Measurements from ENCODE around the gene ZNF444. TPM values are rescaled to one million over a fixed set of nuclear protein-coding genes. Genes with fewer than 3 reads are reported as not detected.
A peak's percentile ranks its signal among the peaks of the same experiment; 100 is the strongest.

Gene ZNF444
- total RNA-seq, 4 donors from 2014 or later, result 5.3 to 38.9 (median 21.0) TPM

GRCh38 chr19:56115490-56115889 is 25.6 kb upstream of the ZNF444 start:
- Histone ChIP-seq H3K27ac (no peak overlapping the region), H3K36me3 (no peaks in the 10 kb centered on the region), H3K9me3 (no peaks in the 10 kb centered on the region), H3K27me3 (no peaks in the 10 kb centered on the region), H3K4me3 (no peak overlapping the region), H3K4me1 (peaks cover 12 to 56% of the 10 kb centered on the region in 2 donors)
- DNase-seq, result no peak
- TF ChIP-seq POLR2A (IDR thresholded peaks at IDR 0.05), result no peak
- no peak for TF ChIP-seq CTCF (IDR thresholded peaks at IDR 0.05)
- intact Hi-C loops (cut with DNase I; ENCODE audit: low total_unique reads), result no loop called here

GRCh38 chr19:56116606-56117005 is 24.5 kb upstream of the ZNF444 start:
- Histone ChIP-seq H3K36me3 (no peaks in the 10 kb centered on the region), H3K4me3 (no peak overlapping the region), H3K9me3 (no peaks in the 10 kb centered on the region), H3K27me3 (no peaks in the 10 kb centered on the region), H3K4me1 (peaks cover 12 to 47% of the 10 kb centered on the region in 2 donors), H3K27ac (no peak overlapping the region)
- no peak for DNase-seq
- no peak for TF ChIP-seq POLR2A (IDR thresholded peaks at IDR 0.05)
- no peak for TF ChIP-seq CTCF (IDR thresholded peaks at IDR 0.05)
- intact Hi-C loops (cut with DNase I; ENCODE audit: low total_unique reads), result no loop called here

- H3K4me1 ChIP-seq, result peaks cover 12 to 39% of the 10 kb centered on the region in 2 donors
- TF ChIP-seq POLR2A (IDR thresholded peaks at IDR 0.05), result no peak
- TF ChIP-seq CTCF (IDR thresholded peaks at IDR 0.05), result no peak
- no peak overlapping the region for H3K4me3 ChIP-seq
- H3K27me3 ChIP-seq, result no peaks in the 10 kb centered on the region
- no peaks in the 10 kb centered on the region for H3K36me3 ChIP-seq
- no peaks in the 10 kb centered on the region for H3K9me3 ChIP-seq
- H3K27ac ChIP-seq, result no peak overlapping the region
- intact Hi-C loops (cut with DNase I; ENCODE audit: low total_unique reads), result no loop called here
- DNase-seq, result no peak
These were observed 23.7 kb upstream of the ZNF444 start for GRCh38 chr19:56117376-56117884.

GRCh38 chr19:56117889-56118288 is 23.2 kb upstream of the ZNF444 start:
- Histone ChIP-seq H3K27ac (no peak overlapping the region), H3K4me1 (peaks cover 12 to 34% of the 10 kb centered on the region in 2 donors), H3K9me3 (no peaks in the 10 kb centered on the region), H3K27me3 (no peaks in the 10 kb centered on the region), H3K36me3 (no peaks in the 10 kb centered on the region), H3K4me3 (no peak overlapping the region)
- no peak for DNase-seq
- intact Hi-C loops (cut with DNase I; ENCODE audit: low total_unique reads), result no loop called here
- TF ChIP-seq POLR2A (IDR thresholded peaks at IDR 0.05), result no peak
- TF ChIP-seq CTCF (IDR thresholded peaks at IDR 0.05), result no peak

- H3K4me3 ChIP-seq, result peak overlapping the region; percentile 92 to 94
- peak overlapping the region; percentile 89 to 97 for H3K27ac ChIP-seq
- no peak for DNase-seq
- no peaks in the 10 kb centered on the region for H3K36me3 ChIP-seq
- intact Hi-C loops (cut with DNase I; ENCODE audit: low total_unique reads), result no loop called here
- no peak for TF ChIP-seq CTCF (IDR thresholded peaks at IDR 0.05)
- no peak for TF ChIP-seq POLR2A (IDR thresholded peaks at IDR 0.05)
- H3K27me3 ChIP-seq, result no peaks in the 10 kb centered on the region
- peaks cover 12 to 32% of the 10 kb centered on the region in 2 donors for H3K4me1 ChIP-seq
- no peaks in the 10 kb centered on the region for H3K9me3 ChIP-seq
These were observed 22.2 kb upstream of the ZNF444 start for GRCh38 chr19:56118666-56119581.
